Stimulated activated CD8-positive, alpha-beta memory T cell treated with anti-CD3 and anti-CD28 coated beads, Interleukin-4, amount 100 ng/mL, for 4 hours (primary cell): ENCODE data around the gene ADO.
"Not testable (repeated sequence)": the region's sequence is repeated elsewhere in the genome, so short reads cannot be mapped to it uniquely, and the experiment has no call there.

Experiments
- DNase-seq, 2 donors: peaks; one replicate each; pipeline ENCODE4 v3.0.0-alpha.2; 2020; ENCODE audit warnings: low read depth in 2 of 2, low spot score in 1 of 2

The ADO gene

DNA sequence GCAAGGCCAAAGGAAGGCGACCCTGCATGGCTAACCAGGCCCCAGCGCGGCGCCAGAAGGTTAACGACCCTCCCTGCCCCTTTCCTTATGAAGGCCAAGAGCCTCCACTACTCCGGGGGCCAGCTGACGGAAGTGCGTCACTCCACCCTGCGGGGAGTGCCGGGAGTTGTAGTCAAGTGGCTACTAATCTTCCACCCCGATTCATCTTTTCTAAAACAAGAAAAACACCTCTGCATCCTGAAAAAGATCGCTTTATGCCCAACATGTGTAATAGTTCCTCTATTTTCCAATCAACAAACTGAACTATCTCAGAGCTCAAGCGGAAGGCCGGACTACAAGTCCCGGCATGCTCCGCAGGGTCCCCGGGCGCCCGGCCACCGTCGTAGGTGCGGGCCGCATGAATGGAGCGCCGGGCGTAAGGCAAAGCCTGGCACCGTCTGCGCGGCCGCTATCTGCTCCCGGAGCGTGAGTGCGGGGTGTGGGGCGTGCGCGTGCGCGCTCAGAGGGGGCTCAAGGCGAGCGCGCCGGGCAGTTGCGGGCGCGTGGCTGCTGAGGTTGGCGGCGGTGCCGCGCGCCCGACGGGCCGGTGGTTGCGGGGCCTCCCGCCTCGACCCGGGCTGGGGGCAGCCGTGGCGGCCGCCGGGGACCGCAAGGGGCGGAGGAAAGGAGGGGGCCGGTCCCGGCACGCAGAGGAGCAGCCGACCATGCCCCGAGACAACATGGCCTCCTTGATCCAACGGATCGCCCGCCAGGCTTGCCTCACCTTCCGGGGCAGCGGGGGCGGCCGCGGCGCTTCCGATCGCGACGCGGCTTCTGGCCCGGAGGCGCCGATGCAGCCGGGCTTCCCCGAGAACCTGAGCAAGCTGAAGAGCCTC is at the start of gene ADO:
TSS of gene ADO (plus strand) at position 365 of the 875 bp plus-strand sequence. CDS start at position 705, 340 bp downstream.
- peak in 1 of 2 donors; percentile 52 for DNase-seq

DNA sequence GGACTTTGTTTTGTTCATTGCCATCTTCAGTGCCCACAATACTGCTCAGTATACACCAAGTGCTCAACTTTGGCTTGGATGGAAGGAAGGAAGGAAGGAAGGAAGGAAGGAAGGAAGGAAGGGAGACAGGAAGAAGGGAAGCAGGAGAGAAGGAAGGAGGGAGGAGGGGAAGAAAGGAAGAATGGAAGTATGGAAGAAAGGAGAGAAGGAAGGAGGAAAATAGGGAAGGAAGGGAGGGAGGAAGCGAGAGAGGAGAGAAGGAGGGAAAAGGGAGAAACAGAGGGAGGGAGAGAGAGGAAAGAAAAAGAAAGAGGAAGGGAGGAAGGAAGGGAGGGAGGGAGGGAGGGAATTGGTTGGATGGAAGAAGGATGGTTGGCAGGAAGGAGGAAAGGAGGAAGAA is 49.6 kb upstream of the ADO start:
- no peak for DNase-seq

DNA sequence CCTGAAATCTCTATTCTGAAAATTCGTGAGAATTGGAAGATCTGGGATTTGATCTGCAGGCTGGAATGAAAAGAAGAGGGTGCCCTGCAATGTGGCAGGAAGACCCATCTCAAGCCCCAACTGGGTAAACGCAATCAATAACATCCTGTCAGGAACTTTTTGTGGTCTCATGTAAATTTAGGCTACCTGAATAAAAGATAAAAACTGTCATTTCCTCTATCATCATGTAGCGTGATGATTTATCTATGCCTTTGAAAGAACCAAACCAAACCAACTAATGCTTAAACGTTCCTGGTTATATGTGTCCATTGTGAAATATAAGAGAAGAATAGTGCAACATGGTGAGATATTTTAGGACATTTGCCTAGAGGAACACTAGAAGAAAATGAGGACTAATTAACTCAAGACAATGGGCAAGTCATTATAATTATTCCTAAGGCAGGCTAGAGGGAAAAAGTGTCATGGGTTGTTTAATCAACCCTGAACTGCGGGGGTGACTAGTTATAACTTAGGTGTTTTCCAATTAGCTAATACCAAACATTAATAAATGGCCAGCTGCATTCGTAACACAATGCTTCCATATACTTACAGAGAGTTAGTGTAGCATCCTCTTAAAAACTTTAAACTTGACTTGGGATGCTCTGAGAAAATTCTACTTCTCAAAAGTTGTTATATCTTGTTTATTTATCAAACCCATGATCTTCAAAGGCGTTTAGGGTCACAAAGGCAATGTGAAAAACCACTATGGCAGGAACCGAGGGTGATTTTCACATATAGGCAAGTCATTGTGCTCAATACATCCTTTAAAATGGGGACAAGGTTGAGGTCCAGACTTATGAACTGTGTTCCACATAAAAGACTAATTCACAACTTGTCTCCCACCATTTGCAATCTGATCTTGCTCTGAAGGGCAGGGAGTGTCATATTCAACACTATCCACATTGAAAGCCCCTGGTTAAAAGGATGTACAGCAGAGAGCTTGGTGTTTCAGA is 48.6 kb upstream of the ADO start:
- DNase-seq: no peak

DNA sequence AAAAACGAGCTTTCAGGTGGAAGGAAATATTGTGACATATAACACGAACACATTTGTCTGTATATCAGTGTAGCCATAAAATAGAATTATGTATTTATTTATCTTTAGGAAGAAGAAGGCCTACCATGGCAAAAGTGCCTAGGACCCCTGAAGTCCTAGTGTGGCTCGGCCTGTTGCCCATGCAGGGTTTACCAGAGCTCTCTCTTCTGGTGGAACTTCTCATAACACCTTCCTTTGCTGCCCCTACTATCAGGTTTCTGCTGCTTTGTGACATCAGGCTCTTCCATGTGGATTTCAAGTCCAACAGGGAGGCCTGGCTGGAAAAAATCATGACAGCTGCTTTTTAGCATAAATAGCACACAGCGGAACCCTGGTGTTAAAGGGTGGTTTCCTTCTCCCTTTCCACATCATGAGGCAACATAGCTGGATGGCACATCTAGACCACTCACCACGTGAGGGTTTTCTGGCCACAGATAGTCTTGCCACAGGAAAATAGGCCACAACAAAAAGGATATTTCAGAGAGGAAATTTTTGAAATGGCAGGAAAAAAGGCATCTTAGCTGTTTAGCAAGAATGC is 44.8 kb upstream of the ADO start:
- no peak for DNase-seq

DNA sequence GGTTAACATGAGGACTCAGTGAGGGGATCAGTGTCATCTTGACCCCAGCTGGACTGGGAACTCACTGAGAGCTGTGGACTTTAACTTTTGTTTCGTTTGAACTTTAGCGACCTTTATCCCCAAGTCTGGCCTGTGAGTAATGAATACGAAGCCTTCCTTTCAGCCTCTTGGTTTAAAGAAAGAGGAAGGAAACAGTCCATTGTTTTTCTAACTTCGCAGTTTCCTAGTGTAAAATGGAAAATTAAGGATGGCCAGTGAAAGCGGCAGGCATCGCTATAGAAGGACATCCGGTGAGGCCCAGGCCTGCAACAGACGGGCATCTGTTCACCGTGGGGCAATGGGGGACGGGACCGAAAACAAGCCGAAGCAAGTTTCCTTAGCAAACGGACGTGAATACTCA is 44.1 kb upstream of the ADO start:
- no peak for DNase-seq

DNA sequence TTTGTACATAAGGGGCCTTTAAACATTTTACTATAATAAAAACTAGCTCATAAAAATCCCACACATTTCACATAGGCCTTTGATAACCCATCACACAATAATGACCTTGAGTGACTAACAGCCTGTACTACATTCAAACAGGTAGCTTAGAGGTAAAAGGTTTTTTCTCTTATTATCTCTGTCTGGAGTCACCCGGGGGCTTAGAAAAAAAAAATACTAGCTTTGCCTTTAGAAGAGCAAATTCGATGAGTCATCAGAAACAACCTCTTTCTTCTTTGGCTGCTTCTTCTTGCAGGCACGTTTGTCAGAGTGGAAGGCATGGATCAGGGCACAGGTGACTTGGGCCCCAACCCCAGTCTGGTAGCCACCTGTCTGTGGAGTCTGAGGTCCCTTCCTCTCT is 43.4 kb upstream of the ADO start:
- DNase-seq: no peak

DNA sequence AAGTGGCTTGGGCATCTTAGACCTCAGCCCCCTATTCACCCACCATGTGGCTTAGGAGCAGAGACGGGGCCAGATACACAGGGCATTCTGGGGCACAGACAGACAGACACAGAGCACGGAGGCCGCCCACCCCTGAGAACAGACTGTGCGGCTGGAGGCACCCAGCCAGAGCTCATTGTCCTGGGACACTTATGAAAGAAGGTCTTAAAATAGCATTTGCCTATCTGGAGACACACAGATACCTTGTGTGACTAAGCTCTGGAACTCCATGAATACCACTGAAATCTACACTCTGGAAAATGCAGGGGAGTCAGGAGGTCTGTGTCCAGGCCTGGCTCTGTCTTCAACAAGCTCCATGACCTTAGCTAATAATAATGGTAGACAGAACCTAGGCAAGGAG is 41.4 kb upstream of the ADO start:
- no peak for DNase-seq

DNA sequence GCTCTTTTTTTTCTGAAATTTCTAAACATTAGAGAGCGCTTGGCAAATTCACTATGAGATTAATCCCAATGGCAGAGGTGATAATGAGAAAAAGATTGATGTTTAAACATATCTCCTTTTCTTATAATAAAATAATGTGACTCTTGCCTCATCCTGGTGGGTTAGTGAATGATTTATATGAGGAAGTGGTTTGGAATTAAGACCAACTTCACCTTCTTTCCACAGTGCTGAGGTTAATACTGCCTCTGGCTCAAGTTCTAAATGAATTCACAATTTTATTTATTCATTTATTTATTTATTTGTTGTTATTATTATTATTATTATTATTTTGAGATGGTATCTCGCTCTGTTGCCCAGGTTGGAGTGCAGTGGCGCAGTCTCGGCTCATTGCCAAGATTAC is 40.5 kb upstream of the ADO start:
- no peak for DNase-seq

DNA sequence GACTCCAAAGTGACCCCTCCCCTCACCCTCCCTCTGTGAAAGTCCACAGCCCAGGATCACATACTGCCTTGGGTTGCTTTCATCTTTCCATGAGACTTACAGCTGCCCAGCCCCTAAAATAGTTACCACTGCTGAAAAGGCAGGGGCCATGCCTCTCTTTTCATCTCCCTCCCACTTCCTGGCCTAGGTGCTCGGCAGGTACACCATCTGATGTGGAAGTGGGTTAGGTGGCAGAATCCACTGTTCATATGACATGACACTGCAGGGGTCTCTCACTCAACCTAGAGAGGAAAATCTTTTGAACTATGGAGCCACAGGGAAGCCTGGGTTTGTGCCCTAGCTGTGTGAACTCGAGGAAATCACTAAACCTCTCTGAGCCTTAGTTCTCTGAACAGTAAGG is 38.8 kb upstream of the ADO start:
- no peak for DNase-seq

DNA sequence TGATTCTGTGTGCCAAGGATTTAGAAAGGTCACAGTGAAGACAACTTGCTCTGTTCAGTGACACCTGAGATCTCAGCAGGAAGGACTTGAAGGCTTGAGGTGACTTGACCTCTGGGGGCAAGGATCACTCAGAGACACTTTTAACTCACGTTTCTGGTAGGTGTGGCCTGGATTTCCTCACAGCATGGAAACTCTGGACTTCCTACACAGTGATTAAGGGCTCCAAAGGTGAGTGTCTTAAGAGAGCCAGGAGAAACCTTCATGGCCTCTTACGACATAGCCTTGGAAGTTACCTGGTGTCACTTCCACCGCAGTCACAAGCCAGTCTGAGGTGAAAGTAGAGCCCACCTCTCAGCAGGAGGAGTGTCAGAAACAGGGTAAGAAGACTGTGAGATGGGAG is 38.1 kb upstream of the ADO start:
- no peak for DNase-seq

DNA sequence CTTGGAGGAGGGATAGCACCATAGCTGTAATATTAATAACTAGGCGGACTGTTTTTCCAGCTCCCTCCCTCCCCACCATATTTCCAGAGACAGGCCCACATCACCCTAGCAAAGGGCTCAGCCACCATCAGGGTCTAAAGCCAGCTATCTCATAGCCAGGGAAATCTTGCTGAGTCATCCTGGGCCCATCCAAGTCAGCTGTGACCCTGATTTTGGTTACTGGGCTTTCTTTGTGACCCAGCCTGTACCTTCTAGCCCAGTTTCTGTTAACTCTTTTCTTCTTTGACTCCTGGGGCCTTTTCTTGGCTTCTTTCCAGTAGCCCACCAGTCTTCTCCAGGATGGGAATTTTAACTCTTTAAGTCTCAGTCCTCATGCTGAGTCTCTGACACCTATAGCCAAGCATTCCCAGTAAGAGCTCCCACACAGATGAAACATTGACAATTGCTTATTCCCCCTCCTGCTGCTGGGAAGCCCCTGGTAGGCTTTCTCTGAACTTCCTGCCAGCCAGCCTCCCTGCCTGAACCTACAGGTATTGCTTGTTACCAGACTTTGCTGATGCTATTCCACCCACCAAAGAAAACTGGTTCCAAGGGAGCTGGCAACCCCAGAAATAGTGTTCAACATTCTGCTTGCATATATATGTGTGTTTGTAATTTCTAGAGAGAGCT is 34.8 kb upstream of the ADO start:
- DNase-seq: no peak

DNA sequence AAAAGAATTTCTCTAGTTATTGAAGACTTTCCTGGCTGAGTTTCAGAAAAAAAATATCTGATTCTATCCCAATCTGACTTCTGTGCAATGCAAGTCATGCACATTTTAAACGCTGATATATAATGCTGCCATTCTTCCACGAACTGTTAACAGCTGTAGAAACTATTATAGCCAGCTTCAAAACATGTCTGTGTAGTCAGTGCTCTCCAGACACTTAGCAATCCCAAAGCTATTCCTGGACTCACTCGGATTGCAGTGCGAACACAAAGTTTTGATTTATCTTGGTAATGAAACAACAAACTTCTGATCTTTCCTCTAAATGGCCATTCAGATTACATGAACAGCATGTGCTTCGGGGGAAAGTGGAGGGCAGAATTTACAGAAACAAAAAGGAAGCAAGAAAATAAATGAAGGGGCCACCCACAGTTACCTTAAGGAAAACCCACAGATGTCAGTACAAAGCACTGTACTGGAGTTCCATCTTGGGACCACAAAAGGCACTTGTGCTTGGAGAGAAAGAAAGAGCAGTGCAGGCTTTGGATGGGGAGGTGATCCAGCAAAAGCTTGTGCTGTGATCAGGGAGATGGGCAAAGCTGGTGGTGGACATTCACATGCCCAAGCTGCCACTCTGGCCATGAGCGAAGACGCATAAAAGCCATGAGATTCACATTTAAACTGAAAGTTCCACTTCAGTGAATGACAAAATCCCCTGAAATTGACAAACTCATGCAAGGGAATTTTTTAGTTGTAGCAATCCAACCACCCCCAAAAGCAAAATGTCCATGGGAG is 32.1 kb upstream of the ADO start:
- no peak for DNase-seq

DNA sequence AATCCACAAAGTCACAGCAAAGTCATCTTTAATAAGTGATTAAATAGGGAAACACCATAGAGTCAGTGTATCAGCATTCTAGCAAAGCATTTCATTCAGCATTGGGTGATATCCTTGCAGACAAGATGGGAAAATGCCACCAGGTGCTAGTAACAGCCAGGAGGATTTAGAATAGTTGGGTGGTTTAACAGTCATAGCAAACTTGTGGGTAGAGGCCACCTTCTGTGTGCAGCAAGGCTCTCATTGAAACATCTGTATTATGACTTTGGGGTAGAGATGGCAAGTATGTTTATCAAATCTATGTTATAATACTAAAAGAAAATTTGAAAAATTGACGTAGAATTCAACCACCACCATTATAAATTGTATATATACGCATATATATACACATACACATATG is 26.4 kb upstream of the ADO start:
- no peak for DNase-seq

DNA sequence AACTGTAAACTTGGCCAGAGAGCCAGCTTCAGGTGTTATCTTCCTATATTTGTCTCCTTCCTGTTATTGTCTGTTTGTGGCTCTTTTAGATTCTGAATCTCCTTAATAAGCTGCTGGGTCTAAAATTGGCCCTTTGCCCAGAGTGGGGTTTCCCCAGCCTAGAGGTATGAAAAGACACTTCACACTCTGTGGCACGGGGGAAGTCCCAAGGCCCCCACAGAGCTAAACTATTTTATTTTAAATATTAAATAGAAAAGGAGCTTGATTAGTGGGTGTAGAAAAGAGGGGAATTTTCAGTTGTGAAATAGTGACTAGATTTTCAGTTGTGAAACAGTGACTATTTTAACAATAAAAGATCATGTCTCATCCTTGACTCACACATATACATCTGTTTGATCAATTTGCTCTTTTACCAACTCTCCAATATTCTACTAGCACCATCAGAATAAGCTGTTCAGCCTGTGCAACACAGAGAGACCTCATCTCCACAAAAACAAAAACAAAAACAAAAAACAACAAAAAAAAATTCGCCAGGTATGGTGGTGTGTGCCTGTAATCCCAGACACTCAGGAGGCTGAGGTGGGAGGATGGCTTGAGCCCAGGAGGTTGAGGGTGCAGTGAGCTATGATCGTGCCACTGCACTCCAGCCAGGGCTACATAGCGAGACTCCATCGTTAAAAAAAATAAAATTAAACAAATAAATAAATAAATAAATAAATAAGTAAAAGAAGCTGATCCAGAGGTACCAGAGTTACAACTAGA is 24.9 kb upstream of the ADO start:
- peak; percentile 77 to 85 for DNase-seq

DNA sequence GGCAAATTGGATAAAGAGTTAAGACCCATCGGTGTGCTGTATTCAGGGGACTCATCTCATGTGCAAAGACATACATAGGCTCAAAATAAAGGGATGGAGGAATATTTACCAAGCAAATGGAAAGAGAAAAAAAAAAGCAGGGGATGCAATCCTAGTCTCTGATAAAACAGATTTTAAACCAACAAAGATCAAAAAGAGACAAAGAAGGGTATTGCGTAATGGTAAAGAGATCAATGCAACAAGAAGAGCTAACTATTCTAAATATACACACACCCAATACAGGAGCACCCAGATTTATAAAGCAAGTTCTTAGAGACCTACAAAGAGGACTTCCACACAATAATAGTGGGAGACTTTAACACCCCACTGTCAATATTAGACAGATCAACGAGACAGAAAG is 20.0 kb upstream of the ADO start:
- not testable (repeated sequence) for DNase-seq

DNA sequence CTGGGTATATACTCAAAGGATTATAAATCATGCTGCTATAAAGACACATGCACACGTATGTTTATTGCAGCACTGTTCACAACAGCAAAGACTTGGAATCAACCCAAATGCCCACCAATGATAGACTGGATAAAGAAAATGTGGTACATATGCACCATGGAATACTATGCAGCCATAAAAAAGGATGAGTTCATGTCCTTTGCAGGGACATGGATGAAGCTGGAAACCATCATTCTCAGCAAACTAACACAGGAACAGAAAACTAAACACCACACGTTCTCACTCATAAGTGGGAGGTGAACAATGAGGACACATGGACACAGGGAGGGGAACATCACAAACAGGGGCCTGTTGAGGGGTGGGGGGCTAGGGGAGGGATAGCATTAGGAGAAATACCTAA is 16.2 kb upstream of the ADO start:
- DNase-seq: not testable (repeated sequence)

DNA sequence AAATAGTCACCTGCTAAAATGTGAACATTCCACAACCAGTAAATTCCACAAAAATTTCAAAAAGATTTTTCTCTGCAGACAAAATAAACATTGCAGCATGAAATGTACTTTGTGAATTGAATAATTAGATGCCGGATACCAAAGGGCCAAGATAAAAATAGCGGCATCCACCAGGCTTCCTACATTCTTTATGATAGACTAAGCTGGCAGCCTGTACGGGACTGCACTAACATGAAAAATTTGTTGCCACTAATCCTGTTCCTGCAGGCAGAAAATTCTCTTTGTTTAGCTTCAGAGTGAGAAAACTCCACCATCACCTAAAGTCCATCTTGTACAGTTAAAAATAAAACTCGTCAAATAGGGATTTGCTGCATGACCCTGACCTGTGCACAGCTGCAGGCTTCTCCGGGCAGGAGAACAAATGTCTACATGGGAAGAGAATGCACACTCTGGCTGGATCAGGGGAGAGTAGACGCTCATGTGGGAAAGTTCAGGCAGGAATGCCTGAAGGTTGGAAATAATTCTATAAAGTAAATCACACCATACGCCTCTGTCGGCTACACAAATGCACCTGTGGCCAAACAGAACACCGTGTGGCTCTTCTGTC is 15.6 kb upstream of the ADO start:
- DNase-seq: no peak

DNA sequence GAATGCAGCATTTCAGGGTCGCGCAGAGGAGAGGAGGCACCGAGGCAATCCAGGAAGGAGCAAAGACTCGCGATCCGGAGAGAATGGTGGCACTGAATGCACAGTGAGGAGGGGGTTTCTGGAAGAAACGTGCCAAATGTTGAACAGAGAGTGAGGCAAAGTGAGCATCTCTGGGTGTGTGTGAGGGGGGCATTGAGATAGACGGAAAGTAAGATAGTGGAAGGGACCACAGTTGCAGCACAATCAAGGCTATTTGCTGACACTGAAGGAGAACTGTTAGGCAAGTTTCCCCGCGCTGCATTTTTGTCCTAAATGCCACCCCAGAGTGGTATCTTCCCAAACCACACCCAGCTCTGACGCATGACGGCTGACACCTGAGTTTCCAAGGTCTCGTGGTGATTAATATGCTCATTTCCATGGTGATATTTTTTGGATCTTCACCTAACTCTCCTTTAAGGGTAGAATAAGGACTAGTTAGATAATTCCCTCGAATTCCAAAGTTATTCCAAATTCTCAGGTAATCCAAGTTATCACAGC is 14.4 kb upstream of the ADO start:
- DNase-seq: no peak

DNA sequence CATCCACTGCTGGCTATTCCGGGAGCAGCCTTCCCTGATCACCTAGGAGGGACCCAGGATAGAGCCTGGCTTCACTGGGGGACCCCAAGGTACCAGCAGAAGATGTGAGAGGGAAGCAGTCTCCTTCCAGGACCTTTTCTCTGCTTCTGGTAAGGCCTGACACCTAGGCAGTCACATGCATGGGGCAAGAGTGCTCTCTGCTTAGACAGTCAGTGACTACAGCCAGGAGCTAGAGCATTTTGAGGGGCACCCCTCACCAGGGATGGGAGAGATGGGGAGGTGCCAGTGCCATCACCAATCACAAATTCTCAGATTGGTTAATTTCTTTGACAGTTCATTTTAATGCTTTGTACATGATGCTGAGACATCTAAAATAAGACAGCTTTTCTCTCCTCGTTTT is 13.9 kb upstream of the ADO start:
- no peak for DNase-seq
